Measurements from ENCODE around the gene BTBD19. TPM values are rescaled to one million over a fixed set of nuclear protein-coding genes. Genes with fewer than 3 reads are reported as not detected.

BTBD19 gene
- total RNA-seq, 1 donor from 2014 or later = 1.4 TPM

DNA sequence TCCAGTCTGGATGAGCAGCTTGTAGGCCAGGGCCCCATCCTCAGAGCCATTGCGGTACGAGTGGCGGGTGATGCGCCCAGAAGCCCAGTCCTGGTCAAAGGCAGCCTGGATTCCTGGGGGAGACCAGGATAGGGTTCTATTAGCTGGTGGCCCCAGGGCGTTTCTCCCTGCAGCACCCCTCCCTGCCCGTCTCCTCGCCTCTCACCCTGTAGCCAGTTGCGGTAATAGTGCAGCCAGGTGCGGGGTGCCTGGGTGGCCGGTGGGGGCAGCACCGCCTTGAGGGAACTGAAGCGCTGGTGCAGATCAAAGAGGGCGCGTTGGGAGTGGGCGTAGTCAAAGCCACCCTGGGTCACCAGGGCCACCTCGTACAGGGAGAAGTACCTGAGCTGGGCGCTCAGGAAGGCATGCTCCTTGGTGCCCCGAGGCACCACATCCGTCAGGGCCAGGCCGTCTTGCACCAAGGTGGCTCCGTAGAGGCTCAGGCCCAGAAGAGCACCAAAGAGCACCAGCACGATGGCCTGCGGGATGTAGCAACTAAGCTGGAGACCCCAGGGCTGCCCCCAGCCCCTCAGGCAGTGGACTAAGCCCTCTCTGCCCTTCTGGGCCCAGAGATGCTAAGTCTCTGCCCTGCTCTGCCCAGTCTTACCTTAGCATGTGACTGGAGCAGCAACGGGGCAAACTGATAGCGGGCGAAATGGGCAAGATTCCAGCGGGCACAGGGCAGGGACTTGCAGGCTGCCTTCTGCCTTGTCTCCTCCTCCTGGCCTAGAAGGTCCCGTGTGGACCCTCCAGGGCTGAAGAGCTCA is 19.1 kb downstream of the BTBD19 start:
- Histone ChIP-seq H3K79me2 (ENCODE audit: low read depth) (no peaks in the 10 kb centered on the region), H3K4me3 (no peak overlapping the region), H3K9ac (no peak overlapping the region), H3K4me1 (peaks cover 9% of the 10 kb centered on the region), H3K36me3 (no peaks in the 10 kb centered on the region), H3K27me3 (no peaks in the 10 kb centered on the region), H3K27ac (no peak overlapping the region), H3F3A (ENCODE audit: low read depth) (no peaks in the 10 kb centered on the region), H3K9me3 (ENCODE audit: low read depth) (no peaks in the 10 kb centered on the region), H4K20me1 (ENCODE audit: low read depth) (no peaks in the 10 kb centered on the region), H2AFZ (replicated peaks) (no peak overlapping the region), H3K4me2 (no peak overlapping the region)
- Mint-ChIP-seq H3K4me1 (peaks cover 3% of the 10 kb centered on the region), H3K27me3 (ENCODE audit: insufficient read depth, low read depth) (peaks cover 7% of the 10 kb centered on the region), H3K36me3 (no peaks in the 10 kb centered on the region), H3K27ac (no peak overlapping the region), H3K9me3 (no peaks in the 10 kb centered on the region), H3K4me3 (no peak overlapping the region)
- TF ChIP-seq, protein P1, sequence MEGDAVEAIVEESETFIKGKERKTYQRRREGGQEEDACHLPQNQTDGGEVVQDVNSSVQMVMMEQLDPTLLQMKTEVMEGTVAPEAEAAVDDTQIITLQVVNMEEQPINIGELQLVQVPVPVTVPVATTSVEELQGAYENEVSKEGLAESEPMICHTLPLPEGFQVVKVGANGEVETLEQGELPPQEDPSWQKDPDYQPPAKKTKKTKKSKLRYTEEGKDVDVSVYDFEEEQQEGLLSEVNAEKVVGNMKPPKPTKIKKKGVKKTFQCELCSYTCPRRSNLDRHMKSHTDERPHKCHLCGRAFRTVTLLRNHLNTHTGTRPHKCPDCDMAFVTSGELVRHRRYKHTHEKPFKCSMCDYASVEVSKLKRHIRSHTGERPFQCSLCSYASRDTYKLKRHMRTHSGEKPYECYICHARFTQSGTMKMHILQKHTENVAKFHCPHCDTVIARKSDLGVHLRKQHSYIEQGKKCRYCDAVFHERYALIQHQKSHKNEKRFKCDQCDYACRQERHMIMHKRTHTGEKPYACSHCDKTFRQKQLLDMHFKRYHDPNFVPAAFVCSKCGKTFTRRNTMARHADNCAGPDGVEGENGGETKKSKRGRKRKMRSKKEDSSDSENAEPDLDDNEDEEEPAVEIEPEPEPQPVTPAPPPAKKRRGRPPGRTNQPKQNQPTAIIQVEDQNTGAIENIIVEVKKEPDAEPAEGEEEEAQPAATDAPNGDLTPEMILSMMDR (IDR thresholded peaks at IDR 0.05) = peak; percentile 35
- no peak for TF ChIP-seq EZH2 (IDR thresholded peaks at IDR 0.05)
- TF ChIP-seq EZH2phosphoT487 (IDR thresholded peaks at IDR 0.05) = no peak
- no peak for DNase-seq (ENCODE audit: low spot score)

DNA sequence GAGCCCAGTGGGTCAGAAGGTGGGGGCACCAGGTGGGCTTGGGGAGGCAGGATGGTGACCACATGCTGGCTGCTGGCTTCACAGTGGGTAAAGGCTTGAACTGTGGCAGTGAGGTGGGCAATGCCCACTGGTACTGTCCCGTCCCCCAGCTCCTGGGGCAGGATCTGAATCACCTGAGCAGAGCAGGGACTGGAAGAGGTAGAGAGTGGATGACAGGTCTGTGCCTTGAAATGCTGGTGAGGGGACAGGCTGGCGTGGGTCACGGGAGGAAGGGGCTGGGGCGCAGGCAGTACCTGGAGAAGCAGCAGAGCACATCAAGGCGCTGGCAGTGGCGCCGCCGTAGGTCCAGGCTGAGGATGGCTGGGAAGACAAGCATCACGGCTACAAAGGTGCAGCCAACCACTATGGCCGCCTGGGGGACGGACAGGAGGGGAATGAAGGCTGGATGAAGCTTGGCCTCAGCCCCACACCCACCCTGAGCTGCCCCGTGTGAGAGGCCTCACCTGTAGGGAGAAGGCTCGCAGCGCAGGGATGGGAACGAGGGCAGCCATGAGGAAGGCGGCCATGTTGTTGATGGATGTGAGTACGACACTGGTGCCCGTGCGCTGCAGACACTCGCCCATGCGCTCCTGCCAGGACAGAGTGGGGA is 19.8 kb downstream of the BTBD19 start:
- Histone ChIP-seq H3K27me3 (no peaks in the 10 kb centered on the region), H3K27ac (no peak overlapping the region), H3K4me2 (no peak overlapping the region), H2AFZ (replicated peaks) (no peak overlapping the region), H3K9ac (no peak overlapping the region), H3F3A (ENCODE audit: low read depth) (no peaks in the 10 kb centered on the region), H3K4me1 (peaks cover 9% of the 10 kb centered on the region), H4K20me1 (ENCODE audit: low read depth) (no peaks in the 10 kb centered on the region), H3K79me2 (ENCODE audit: low read depth) (no peaks in the 10 kb centered on the region), H3K9me3 (ENCODE audit: low read depth) (no peaks in the 10 kb centered on the region), H3K4me3 (no peak overlapping the region), H3K36me3 (no peaks in the 10 kb centered on the region)
- no peak for TF ChIP-seq EZH2phosphoT487 (IDR thresholded peaks at IDR 0.05)
- TF ChIP-seq, protein P1 (IDR thresholded peaks at IDR 0.05) = no peak
- TF ChIP-seq EZH2 (IDR thresholded peaks at IDR 0.05) = no peak
- Mint-ChIP-seq H3K4me1 (peaks cover 3% of the 10 kb centered on the region), H3K9me3 (no peaks in the 10 kb centered on the region), H3K36me3 (no peaks in the 10 kb centered on the region), H3K27ac (no peak overlapping the region), H3K27me3 (ENCODE audit: insufficient read depth, low read depth) (peaks cover 7% of the 10 kb centered on the region), H3K4me3 (no peak overlapping the region)
- DNase-seq (ENCODE audit: low spot score) = no peak

DNA sequence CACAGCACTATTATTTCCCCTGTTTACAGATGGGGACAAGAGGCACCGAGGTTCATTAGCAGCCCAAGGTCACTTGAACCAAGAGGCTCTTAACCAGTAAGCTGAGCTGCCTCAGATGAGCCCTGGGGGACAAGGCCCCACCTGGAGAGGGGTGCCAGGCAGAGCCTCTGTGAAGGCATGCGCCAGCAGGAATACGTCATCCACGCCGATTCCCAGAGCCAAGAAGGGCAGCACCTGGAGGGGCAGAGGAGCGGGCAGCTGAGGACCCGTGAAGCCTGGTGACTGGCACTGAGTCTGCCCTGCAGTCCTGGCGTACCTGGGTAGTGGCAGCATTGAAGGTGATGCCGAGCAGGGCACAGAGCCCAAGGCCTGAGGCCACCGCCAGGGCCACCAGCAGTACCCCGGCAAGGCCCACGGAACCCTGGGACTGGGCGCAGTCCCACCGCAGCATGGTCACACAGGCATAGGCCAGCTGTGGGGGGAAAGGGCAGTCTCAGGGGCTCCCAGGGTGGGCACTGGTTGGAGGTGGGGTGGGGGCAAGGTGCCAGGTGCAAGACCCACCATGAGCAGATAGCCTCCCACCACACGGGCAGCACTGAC is 20.6 kb downstream of the BTBD19 start:
- H3K79me2 ChIP-seq (ENCODE audit: low read depth) = no peaks in the 10 kb centered on the region
- H3K4me3 ChIP-seq = no peak overlapping the region
- H4K20me1 ChIP-seq (ENCODE audit: low read depth) = no peaks in the 10 kb centered on the region
- H3K4me3 Mint-ChIP-seq = no peak overlapping the region
- H3K27me3 ChIP-seq = no peaks in the 10 kb centered on the region
- no peak overlapping the region for H3K4me2 ChIP-seq
- no peak overlapping the region for H2AFZ ChIP-seq (replicated peaks)
- no peaks in the 10 kb centered on the region for H3K9me3 Mint-ChIP-seq
- TF ChIP-seq EZH2phosphoT487 (IDR thresholded peaks at IDR 0.05) (no peak), EZH2 (IDR thresholded peaks at IDR 0.05) (no peak)
- TF ChIP-seq, protein P1 (IDR thresholded peaks at IDR 0.05) = no peak
- H3K27ac Mint-ChIP-seq = no peak overlapping the region
- H3K27me3 Mint-ChIP-seq (ENCODE audit: insufficient read depth, low read depth) = peaks cover 7% of the 10 kb centered on the region
- H3K27ac ChIP-seq = no peak overlapping the region
- peaks cover 3% of the 10 kb centered on the region for H3K4me1 Mint-ChIP-seq
- H3K9me3 ChIP-seq (ENCODE audit: low read depth) = no peaks in the 10 kb centered on the region
- DNase-seq (ENCODE audit: low spot score) = no peak
- peaks cover 9% of the 10 kb centered on the region for H3K4me1 ChIP-seq
- no peak overlapping the region for H3K9ac ChIP-seq
- H3F3A ChIP-seq (ENCODE audit: low read depth) = no peaks in the 10 kb centered on the region
- no peaks in the 10 kb centered on the region for H3K36me3 ChIP-seq
- H3K36me3 Mint-ChIP-seq = no peaks in the 10 kb centered on the region

All from neural progenitor cell (in vitro differentiated cells).